Measurements from ENCODE around the gene CNRIP1.

GRCh38 chr2:68256093-68256450, 63.7 kb downstream of the CNRIP1 start:
- no peak for TF ChIP-seq POLR2A (IDR thresholded peaks at IDR 0.05)
- TF ChIP-seq CTCF (IDR thresholded peaks at IDR 0.05 in 4 of 5, conservative IDR thresholded peaks at IDR 0.05 in 1 of 5), result no peak

Measured in gastrocnemius medialis (tissue), 4 donors.